HG03575 (cell line): ENCODE results near the gene ZFYVE1.
A peak's percentile ranks its signal among the peaks of the same experiment; 100 is the strongest.

Experiments used
- ATAC-seq: cut with Tn5 transposase; IDR thresholded peaks from one replicate; pipeline ENCODE4 v1.9.1; 2021; ENCODE audit not compliant: unreplicated experiment, insufficient number of reproducible peaks, low FRiP score; ENCODE audit errors: extremely low read depth

ZFYVE1 gene

DNA sequence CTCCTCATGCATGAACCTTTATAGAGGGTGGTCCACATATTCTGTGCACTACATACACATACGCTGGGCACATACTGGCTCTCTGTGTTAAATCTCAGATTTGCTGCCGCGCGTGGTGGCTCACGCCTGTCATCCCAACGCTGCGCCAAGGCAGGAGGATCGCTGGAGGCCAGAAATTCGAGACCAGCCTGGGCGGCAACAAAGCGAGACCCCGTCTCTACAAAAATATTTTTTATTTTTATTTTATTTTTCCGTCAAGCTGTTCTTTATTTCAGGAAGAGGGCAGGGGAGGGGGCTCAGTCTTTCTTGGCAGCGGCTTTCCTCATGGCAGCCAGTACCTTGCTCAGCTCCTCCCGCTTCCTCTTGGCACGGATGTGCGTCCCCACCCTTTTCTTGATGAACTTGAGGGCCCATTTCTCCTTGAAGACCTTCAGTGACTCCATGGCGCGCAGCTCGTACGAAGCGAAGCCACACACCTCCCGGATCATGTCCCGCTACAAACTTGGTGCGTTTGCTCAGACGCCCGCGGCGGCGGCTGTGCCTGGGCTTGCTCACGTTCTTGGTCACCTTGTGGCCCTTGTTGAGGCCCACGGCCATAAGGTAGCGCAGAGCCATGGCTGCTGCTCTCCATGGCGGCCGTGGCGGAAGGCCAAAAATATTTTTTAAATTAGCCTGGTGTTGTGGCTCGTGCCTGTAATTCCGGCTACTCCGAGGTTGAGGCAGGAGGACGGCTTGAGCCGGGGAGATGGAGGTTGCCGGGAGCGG lies 97.4 kb downstream of the ZFYVE1 start:
- no peak for ATAC-seq

DNA sequence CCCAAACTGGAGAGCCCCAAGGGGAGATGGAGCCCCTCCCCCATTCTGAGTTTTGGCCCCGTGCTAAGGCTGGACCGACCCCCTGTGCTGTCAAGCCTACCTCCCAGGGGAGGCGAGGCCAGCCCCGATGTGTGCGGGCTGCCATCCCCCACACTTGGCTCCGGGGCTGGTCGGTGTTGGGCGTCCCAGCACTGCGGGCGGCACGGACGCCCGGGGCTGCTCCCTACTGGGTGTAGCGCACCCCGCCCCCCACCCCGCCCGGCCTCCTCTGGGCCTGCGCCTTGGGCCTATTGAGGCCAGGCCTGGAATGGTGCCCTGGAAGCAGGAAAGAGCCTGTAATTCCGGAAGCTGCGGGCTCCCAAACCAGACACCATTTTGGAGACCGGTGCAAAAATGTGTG lies 98.0 kb downstream of the ZFYVE1 start:
- no peak for ATAC-seq

- ATAC-seq, result peak; percentile 94
Observed at GRCh38 chr14:72926292-72927028, 100.4 kb downstream of the ZFYVE1 start, which contains the start of gene DCAF4. Gene DCAF4, plus strand, starts transcription at chr14:72926464. Its CDS starts 11,515 bp downstream, at chr14:72937979.

DNA sequence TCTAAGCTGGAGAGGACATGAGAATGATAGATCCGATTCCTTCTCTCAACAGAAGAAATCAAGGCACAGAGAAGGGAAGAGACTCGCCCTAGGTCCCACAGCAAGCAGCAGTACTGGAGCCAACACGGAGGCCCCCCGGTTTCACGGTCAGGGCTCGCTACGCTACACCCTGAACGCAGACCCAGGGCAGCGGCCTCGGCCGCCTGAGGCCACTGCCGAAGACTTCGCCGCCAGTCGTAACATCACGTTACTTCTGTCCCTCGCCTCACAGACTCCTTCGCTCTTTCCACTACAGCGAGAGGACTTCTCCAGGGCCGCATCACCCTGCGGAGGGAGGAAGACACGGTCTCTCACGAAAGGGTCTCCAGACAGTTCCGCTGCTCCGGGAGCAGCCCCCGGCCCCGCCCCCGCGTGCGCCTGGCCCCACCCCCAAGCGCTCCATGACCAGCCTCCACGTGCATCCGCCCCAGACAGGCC lies 101.1 kb downstream of the ZFYVE1 start:
- ATAC-seq, result no peak

DNA sequence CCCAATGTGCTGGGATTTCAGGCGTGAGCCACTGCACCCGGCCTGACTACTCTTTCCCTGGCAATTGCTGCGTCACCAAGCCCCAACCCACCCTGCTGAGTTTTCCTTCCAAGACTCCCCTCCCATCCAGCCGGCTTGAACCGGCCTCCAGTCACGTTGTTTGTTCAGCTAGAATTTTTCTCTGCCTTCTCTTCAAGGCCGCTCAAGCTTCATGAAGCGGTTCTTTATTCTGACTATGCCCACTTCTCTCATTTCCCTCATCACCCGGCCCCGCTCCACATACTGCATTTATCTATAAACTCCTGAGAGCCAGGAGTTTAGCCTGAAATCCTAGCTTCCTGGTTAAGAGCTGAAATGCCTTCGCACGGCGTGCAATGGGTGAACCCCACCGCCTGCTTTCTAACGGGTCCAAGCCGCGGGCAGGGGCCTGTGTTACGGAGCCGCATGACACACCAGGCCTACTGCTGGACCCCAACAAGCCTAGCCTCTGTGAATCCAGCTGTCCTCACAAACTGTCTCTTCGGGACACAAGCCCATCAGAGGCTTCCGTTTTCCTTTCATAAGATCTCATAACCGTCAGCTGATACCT lies 101.6 kb downstream of the ZFYVE1 start:
- no peak for ATAC-seq

- no peak for ATAC-seq
Observed at GRCh38 chr14:72924337-72924736, 102.6 kb downstream of the ZFYVE1 start.

- ATAC-seq, result no peak
Observed at GRCh38 chr14:72921396-72921795, 105.5 kb downstream of the ZFYVE1 start.

GRCh38 chr14:72920008-72920407 lies 106.9 kb downstream of the ZFYVE1 start:
- ATAC-seq, result no peak
